ENCODE measurements around the gene TEX19.

The TEX19 gene

GRCh38 chr17:82390860-82391435 is 31.9 kb downstream of the TEX19 start:
- no peak for DNase-seq (ENCODE audit: low spot score)

GRCh38 chr17:82391496-82392066 is 32.5 kb downstream of the TEX19 start:
- DNase-seq (ENCODE audit: low spot score), result no peak

- no peak for DNase-seq (ENCODE audit: low spot score)
These were observed 33.3 kb downstream of the TEX19 start for GRCh38 chr17:82392209-82392920.

GRCh38 chr17:82392941-82393340 is 33.9 kb downstream of the TEX19 start:
- no peak for DNase-seq (ENCODE audit: low spot score)

- DNase-seq (ENCODE audit: low spot score), result no peak
These were observed 35.2 kb downstream of the TEX19 start for GRCh38 chr17:82394278-82394677.

GRCh38 chr17:82396601-82397435 is 37.8 kb downstream of the TEX19 start:
- DNase-seq (ENCODE audit: low spot score), result no peak

GRCh38 chr17:82397449-82398335 is 38.6 kb downstream of the TEX19 start:
- no peak for DNase-seq (ENCODE audit: low spot score)

- DNase-seq (ENCODE audit: low spot score), result no peak
These were observed 40.0 kb downstream of the TEX19 start for GRCh38 chr17:82399041-82399441.

- no peak for DNase-seq (ENCODE audit: low spot score)
These were observed 40.6 kb downstream of the TEX19 start for GRCh38 chr17:82399601-82400101.

GRCh38 chr17:82400206-82400605 is 41.2 kb downstream of the TEX19 start:
- no peak for DNase-seq (ENCODE audit: low spot score)

- DNase-seq (ENCODE audit: low spot score), result no peak
These were observed 41.8 kb downstream of the TEX19 start for GRCh38 chr17:82400830-82401229.

GRCh38 chr17:82402865-82403264 is 43.8 kb downstream of the TEX19 start:
- DNase-seq (ENCODE audit: low spot score), result no peak

- no peak for DNase-seq (ENCODE audit: low spot score)
These were observed 44.9 kb downstream of the TEX19 start for GRCh38 chr17:82403662-82404660.

- no peak for DNase-seq (ENCODE audit: low spot score)
These were observed 46.0 kb downstream of the TEX19 start for GRCh38 chr17:82405051-82405450.

GRCh38 chr17:82406131-82406671 is 47.2 kb downstream of the TEX19 start:
- no peak for DNase-seq (ENCODE audit: low spot score)

- no peak for DNase-seq (ENCODE audit: low spot score)
These were observed 48.2 kb downstream of the TEX19 start for GRCh38 chr17:82407255-82407654.

GRCh38 chr17:82408288-82408937 is 49.4 kb downstream of the TEX19 start:
- DNase-seq (ENCODE audit: low spot score), result no peak

- no peak for DNase-seq (ENCODE audit: low spot score)
These were observed 49.9 kb downstream of the TEX19 start for GRCh38 chr17:82408938-82409318.

- no peak for DNase-seq (ENCODE audit: low spot score)
These were observed 51.1 kb downstream of the TEX19 start for GRCh38 chr17:82410014-82410716.

Data from COLO829 (cell line).